GM12891 (cell line): Measurements from ENCODE around the gene SLC4A1AP.

Source experiments
- PAX5 ChIP-seq: IDR thresholded peaks from 2 replicates; pipeline ENCODE4 v1.6.1; 2011; ENCODE audit warnings: low read length, moderate library complexity, mild to moderate bottlenecking; ENCODE audit not compliant: insufficient read depth, severe bottlenecking
- POLR2A ChIP-seq: IDR thresholded peaks from 2 replicates; pipeline ENCODE4 v1.6.1; 2011; ENCODE audit warnings: low read depth, low read length, control low read depth
- POLR2AphosphoS5 ChIP-seq: IDR thresholded peaks from 2 replicates; pipeline ENCODE4 v1.6.1; 2011; ENCODE audit warnings: low read depth, low read length, control low read depth
- POU2F2 ChIP-seq: IDR thresholded peaks from 2 replicates; pipeline ENCODE4 v1.6.1; 2011; ENCODE audit warnings: low read depth, mild to moderate bottlenecking, control low read depth, low read length, moderate library complexity
- SPI1 ChIP-seq: IDR thresholded peaks from 2 replicates; pipeline ENCODE4 v1.6.1; 2011; ENCODE audit warnings: low read depth, low read length, control low read depth
- TAF1 ChIP-seq: IDR thresholded peaks from 2 replicates; pipeline ENCODE4 v1.6.1; 2011; ENCODE audit warnings: low read depth, low read length, control low read depth

DNA sequence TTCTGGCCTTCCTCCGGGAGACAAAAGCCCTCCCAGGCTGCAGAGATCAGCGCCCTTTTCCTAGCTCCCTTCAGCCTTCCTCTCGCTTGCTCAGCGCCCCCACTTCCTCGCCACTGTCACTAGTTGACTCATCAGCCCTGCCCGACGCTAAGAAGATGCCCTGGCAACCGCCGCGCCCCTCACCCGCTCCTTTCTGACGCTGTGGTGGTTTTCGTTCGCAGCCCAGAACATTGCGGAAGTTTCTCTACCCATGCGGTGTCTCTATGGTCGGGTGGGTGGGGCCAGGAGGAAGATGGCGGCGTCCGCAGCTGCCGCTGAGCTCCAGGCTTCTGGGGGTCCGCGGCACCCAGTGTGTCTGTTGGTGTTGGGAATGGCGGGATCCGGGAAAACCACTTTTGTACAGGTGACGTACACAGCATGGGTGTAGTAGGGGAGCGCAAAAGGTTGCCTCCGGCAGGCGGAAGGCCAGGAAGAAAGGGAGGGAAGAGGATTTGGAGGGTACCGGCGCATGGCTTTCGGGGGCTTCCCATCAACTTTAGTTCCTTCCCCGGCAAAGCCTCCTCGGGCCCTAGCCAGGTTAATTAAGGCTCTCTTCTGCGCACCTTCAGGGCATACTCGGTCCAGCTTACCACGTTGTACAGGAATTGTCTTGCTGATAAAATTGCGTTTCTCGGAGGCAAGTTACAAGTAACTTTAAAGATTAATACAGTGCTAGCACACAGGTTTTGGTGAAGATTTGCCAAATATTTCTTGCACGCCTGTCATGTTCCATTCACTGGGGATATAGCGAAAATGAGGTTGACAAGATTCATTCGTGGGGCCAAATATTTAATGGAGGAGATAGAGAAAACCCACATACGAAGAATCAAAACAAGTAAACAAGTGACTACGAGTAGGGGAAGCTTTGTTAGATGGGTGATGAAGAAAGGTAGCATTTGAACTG lies 34.7 kb upstream of the SLC4A1AP start, which contains the start of the genes CCDC121 and GPN1:
- TF ChIP-seq PAX5, result peak; percentile 46
- TF ChIP-seq POLR2A, result peak; percentile 98
- TF ChIP-seq POLR2AphosphoS5, result peak; percentile 94
- TF ChIP-seq SPI1, result peak; percentile 72
- TF ChIP-seq TAF1, result peak; percentile 99
- TF ChIP-seq POU2F2, result peak; percentile 83
